ENCODE data around the gene ADK. TPM values are rescaled to one million over a fixed set of nuclear protein-coding genes. Genes with fewer than 3 reads are reported as not detected.

Gene ADK
- total and polyA plus RNA-seq, 8 donors = 44.8 to 68.6 (median 57.5) TPM

- Histone ChIP-seq H3K36me3 (peaks cover 0 to 6% of the 10 kb centered on the region in 2 donors), H3K27me3 (no peaks in the 10 kb centered on the region), H3K9me3 (no peaks in the 10 kb centered on the region), H3K4me3 (no peak overlapping the region), H3K4me1 (no peaks in the 10 kb centered on the region), H3K27ac (no peak overlapping the region)
- no peak for TF ChIP-seq CTCF (IDR thresholded peaks at IDR 0.05)
- no peak for ATAC-seq
- intact Hi-C loops (cut with DNase I) = no loop called here
- no peak for DNase-seq
These were observed 51.3 kb downstream of the ADK start for GRCh38 chr10:74202356-74202755.

DNA sequence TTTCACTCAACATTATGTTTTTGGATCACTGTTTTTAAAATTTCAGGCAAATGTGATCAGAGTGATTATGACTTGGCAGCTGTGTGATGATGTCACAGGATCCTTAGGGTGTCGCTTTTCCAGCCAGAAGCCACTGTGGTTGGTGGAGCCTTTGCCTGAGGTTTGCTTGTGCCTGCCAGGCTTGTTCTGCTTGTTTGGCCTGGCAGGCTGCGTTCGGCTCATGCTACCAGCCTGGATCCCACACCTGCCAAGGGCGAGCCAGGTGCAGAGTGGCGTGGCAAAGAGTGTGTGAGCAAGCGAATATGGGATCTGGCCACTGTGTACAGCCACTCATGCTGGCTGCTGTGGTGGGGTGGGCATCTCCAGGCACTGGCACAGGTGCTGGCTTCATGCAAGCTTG lies 55.7 kb downstream of the ADK start:
- no peaks in the 10 kb centered on the region for H3K36me3 ChIP-seq
- H3K4me3 ChIP-seq = no peak overlapping the region
- no peak for TF ChIP-seq CTCF (IDR thresholded peaks at IDR 0.05)
- ATAC-seq = peak; percentile 84
- no peaks in the 10 kb centered on the region for H3K27me3 ChIP-seq
- DNase-seq = peak in 1 of 4 donors; percentile 15
- no peaks in the 10 kb centered on the region for H3K4me1 ChIP-seq
- H3K27ac ChIP-seq = no peak overlapping the region
- H3K9me3 ChIP-seq = no peaks in the 10 kb centered on the region
- intact Hi-C loops (cut with DNase I) = no loop called here

DNA sequence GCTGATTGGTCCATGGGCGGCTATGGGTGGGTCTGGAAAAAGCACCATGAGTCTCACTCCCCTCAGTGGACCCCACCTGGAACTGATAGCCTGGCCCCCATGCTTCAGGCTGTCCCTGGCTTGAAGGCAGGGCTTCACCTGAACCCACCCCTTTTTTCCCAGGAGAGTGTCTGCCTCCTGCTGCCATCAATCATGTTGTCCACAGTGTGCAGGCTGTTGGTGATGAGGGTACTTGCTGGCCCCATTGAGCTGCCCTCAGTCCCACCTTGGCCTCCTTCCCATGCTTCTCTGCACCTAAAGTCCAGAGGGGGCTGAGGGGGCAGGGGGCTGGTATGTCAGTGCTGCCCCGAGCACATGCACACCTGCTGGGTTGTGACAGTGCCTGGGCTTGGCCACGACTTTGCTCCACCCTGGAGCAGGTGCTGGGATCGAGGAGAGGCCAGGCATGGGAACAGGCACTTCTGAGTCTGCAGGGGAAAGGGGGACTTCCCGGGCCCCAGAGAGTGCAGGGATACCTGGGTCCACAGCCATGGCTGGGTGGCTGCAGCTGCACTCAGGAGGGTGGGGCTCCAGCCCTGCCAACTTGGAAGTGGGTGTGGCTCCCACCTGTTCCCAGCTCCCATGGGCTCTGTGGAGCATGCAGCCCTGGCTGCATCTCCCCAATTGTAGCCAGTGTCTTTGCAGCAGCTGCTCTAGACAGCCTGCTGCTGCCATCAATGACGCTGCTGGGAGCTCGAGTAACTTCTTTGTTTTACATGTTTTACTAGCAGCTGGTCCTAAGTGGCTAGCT lies 56.9 kb downstream of the ADK start:
- peak; percentile 80 for ATAC-seq
- Histone ChIP-seq H3K27me3 (no peaks in the 10 kb centered on the region), H3K36me3 (no peaks in the 10 kb centered on the region), H3K4me1 (no peaks in the 10 kb centered on the region), H3K4me3 (no peak overlapping the region), H3K9me3 (no peaks in the 10 kb centered on the region), H3K27ac (no peak overlapping the region)
- TF ChIP-seq CTCF (IDR thresholded peaks at IDR 0.05) = no peak
- no peak for DNase-seq
- intact Hi-C loops (cut with DNase I) = no loop called here

- intact Hi-C loops (cut with DNase I) = no loop called here
- ATAC-seq = no peak
- Histone ChIP-seq H3K36me3 (no peaks in the 10 kb centered on the region), H3K27ac (no peak overlapping the region), H3K4me1 (no peaks in the 10 kb centered on the region), H3K27me3 (no peaks in the 10 kb centered on the region), H3K9me3 (no peaks in the 10 kb centered on the region), H3K4me3 (no peak overlapping the region)
- DNase-seq = no peak
- TF ChIP-seq CTCF (IDR thresholded peaks at IDR 0.05) = no peak
These were observed 58.0 kb downstream of the ADK start for GRCh38 chr10:74208997-74209396.

DNA sequence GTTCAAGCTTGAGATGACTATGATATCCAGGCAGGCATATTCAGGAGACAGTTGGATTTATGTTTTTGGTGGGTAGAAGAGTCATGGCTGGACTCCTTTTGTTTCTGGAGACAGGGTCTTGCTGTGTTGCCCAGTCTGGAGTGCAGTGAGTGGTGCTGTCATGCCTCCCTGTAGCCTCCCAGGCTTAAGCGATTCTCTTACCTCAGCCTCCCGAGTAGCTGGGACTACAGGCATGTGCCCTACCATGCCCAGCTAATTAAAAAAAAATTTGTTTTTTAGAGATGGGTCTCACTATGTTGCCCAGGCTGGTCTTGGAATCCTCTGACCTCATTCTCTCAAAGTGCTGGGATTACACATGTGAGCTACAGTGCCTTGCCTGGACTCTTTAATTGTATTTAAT lies 62.0 kb downstream of the ADK start:
- no peak overlapping the region for H3K27ac ChIP-seq
- TF ChIP-seq CTCF (IDR thresholded peaks at IDR 0.05) = no peak
- no peaks in the 10 kb centered on the region for H3K4me1 ChIP-seq
- peaks cover 0 to 2% of the 10 kb centered on the region in 2 donors for H3K9me3 ChIP-seq
- no peaks in the 10 kb centered on the region for H3K27me3 ChIP-seq
- intact Hi-C loops (cut with DNase I) = no loop called here
- no peak for DNase-seq
- H3K36me3 ChIP-seq = peaks cover 0 to 7% of the 10 kb centered on the region in 2 donors
- no peak overlapping the region for H3K4me3 ChIP-seq
- no peak for ATAC-seq
